ENCODE data around the gene ZBED1. TPM values are rescaled to one million over a fixed set of nuclear protein-coding genes. Genes with fewer than 3 reads are reported as not detected.

Gene ZBED1
- polyA plus RNA-seq, 1 donor from 2014 or later: 43.2 TPM

DNA sequence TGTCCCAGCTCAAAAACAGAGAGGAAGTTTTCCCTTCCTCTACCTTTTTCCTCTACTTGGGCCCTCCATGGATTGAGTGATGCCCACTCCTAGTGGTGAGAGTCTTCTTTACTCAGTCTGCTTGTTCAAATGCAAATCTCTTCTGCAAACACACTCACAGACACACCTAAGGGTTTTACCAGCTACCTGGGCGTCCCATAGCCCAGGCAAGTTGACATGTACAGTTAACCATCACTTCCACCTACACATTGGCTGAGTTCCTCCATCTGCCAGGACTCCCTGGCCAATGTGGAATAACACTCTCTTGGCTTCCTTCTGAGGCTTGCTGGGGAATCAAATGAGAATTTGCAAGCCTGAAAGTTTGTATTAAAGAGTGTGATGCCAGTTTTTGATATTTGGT lies 45.7 kb upstream of the ZBED1 start:
- Histone ChIP-seq H4K20me1 (ENCODE audit: insufficient read depth) (no peaks in the 10 kb centered on the region), H3K9me3 (ENCODE audit: low read length) (no peaks in the 10 kb centered on the region), H3K27ac (ENCODE audit: low read length) (no peak overlapping the region), H3K27me3 (ENCODE audit: insufficient read depth, low read depth, low read length) (no peaks in the 10 kb centered on the region), H3F3A (ENCODE audit: insufficient read depth, low read length, poor library complexity, severe bottlenecking) (no peaks in the 10 kb centered on the region), H3K4me3 (ENCODE audit: low read length) (no peak overlapping the region), H3K79me2 (replicated peaks; ENCODE audit: insufficient read depth, low read length) (no peaks in the 10 kb centered on the region), H3K4me2 (ENCODE audit: low read length) (no peak overlapping the region), H3K36me3 (ENCODE audit: insufficient read depth, low read length) (no peaks in the 10 kb centered on the region), H3K9me2 (ENCODE audit: insufficient read depth, low read length) (no peaks in the 10 kb centered on the region), H2AFZ (ENCODE audit: low read depth, low read length) (no peak overlapping the region), H3K9ac (ENCODE audit: low read length) (no peak overlapping the region)
- no peak for TF ChIP-seq MXI1 (conservative IDR thresholded peaks at IDR 0.05; ENCODE audit: poor library complexity, severe bottlenecking)
- TF ChIP-seq SMC3 (conservative IDR thresholded peaks at IDR 0.05; ENCODE audit: poor library complexity): no peak
- no peak for TF ChIP-seq TAF1 (IDR thresholded peaks at IDR 0.05; ENCODE audit: low read depth)
- no peak for TF ChIP-seq EZH2 (IDR thresholded peaks at IDR 0.05; ENCODE audit: borderline replicate concordance, insufficient read depth, low read length, poor library complexity, severe bottlenecking)
- no peak for TF ChIP-seq POLR2AphosphoS5 (IDR thresholded peaks at IDR 0.05)
- TF ChIP-seq EP300 (conservative IDR thresholded peaks at IDR 0.05; ENCODE audit: poor library complexity, severe bottlenecking): no peak
- TF ChIP-seq RAD21 (conservative IDR thresholded peaks at IDR 0.05): no peak
- TF ChIP-seq, protein P1, sequence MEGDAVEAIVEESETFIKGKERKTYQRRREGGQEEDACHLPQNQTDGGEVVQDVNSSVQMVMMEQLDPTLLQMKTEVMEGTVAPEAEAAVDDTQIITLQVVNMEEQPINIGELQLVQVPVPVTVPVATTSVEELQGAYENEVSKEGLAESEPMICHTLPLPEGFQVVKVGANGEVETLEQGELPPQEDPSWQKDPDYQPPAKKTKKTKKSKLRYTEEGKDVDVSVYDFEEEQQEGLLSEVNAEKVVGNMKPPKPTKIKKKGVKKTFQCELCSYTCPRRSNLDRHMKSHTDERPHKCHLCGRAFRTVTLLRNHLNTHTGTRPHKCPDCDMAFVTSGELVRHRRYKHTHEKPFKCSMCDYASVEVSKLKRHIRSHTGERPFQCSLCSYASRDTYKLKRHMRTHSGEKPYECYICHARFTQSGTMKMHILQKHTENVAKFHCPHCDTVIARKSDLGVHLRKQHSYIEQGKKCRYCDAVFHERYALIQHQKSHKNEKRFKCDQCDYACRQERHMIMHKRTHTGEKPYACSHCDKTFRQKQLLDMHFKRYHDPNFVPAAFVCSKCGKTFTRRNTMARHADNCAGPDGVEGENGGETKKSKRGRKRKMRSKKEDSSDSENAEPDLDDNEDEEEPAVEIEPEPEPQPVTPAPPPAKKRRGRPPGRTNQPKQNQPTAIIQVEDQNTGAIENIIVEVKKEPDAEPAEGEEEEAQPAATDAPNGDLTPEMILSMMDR (IDR thresholded peaks at IDR 0.05; ENCODE audit: poor library complexity, severe bottlenecking): no peak
- TF ChIP-seq, protein P2, sequence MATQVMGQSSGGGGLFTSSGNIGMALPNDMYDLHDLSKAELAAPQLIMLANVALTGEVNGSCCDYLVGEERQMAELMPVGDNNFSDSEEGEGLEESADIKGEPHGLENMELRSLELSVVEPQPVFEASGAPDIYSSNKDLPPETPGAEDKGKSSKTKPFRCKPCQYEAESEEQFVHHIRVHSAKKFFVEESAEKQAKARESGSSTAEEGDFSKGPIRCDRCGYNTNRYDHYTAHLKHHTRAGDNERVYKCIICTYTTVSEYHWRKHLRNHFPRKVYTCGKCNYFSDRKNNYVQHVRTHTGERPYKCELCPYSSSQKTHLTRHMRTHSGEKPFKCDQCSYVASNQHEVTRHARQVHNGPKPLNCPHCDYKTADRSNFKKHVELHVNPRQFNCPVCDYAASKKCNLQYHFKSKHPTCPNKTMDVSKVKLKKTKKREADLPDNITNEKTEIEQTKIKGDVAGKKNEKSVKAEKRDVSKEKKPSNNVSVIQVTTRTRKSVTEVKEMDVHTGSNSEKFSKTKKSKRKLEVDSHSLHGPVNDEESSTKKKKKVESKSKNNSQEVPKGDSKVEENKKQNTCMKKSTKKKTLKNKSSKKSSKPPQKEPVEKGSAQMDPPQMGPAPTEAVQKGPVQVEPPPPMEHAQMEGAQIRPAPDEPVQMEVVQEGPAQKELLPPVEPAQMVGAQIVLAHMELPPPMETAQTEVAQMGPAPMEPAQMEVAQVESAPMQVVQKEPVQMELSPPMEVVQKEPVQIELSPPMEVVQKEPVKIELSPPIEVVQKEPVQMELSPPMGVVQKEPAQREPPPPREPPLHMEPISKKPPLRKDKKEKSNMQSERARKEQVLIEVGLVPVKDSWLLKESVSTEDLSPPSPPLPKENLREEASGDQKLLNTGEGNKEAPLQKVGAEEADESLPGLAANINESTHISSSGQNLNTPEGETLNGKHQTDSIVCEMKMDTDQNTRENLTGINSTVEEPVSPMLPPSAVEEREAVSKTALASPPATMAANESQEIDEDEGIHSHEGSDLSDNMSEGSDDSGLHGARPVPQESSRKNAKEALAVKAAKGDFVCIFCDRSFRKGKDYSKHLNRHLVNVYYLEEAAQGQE (IDR thresholded peaks at IDR 0.05; ENCODE audit: borderline replicate concordance): no peak

DNA sequence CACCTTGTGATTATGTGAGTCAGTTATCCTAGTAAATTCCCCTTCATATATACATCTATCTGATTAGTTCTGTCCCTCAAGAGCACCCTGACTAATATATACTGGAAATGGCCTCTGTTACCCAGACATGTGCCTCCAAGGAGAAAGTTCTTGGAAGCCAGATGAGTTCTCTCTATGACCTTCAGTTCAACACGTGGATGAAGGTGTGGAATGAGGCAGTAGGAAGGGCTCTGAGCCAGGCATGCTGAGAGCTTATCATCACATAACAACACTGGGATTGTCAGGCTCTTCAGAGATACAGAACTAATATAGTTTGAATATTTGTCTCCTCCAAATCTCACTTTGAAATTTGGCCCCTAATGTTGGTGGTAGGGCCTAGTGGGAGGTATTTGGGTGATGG lies 44.4 kb upstream of the ZBED1 start:
- Histone ChIP-seq H3K9me3 (ENCODE audit: low read length) (no peaks in the 10 kb centered on the region), H3K9me2 (ENCODE audit: insufficient read depth, low read length) (no peaks in the 10 kb centered on the region), H3K9ac (ENCODE audit: low read length) (no peak overlapping the region), H3K79me2 (replicated peaks; ENCODE audit: insufficient read depth, low read length) (no peaks in the 10 kb centered on the region), H3K4me2 (ENCODE audit: low read length) (no peak overlapping the region), H3K4me3 (ENCODE audit: low read length) (no peak overlapping the region), H3K36me3 (ENCODE audit: insufficient read depth, low read length) (no peaks in the 10 kb centered on the region), H4K20me1 (ENCODE audit: insufficient read depth) (no peaks in the 10 kb centered on the region), H2AFZ (ENCODE audit: low read depth, low read length) (no peak overlapping the region), H3F3A (ENCODE audit: insufficient read depth, low read length, poor library complexity, severe bottlenecking) (no peaks in the 10 kb centered on the region), H3K27me3 (ENCODE audit: insufficient read depth, low read depth, low read length) (no peaks in the 10 kb centered on the region), H3K27ac (ENCODE audit: low read length) (no peak overlapping the region)
- TF ChIP-seq EZH2 (IDR thresholded peaks at IDR 0.05; ENCODE audit: borderline replicate concordance, insufficient read depth, low read length, poor library complexity, severe bottlenecking): no peak
- TF ChIP-seq, protein P1 (IDR thresholded peaks at IDR 0.05; ENCODE audit: poor library complexity, severe bottlenecking): no peak

All from neural cell (in vitro differentiated cells).